ENCODE data around the gene GIMAP5. TPM values are rescaled to one million over a fixed set of nuclear protein-coding genes. Genes with fewer than 3 reads are reported as not detected.
A peak's percentile ranks its signal among the peaks of the same experiment; 100 is the strongest.

The GIMAP5 gene
- total RNA-seq, 1 experiment from 2014 or later = not detected

DNA sequence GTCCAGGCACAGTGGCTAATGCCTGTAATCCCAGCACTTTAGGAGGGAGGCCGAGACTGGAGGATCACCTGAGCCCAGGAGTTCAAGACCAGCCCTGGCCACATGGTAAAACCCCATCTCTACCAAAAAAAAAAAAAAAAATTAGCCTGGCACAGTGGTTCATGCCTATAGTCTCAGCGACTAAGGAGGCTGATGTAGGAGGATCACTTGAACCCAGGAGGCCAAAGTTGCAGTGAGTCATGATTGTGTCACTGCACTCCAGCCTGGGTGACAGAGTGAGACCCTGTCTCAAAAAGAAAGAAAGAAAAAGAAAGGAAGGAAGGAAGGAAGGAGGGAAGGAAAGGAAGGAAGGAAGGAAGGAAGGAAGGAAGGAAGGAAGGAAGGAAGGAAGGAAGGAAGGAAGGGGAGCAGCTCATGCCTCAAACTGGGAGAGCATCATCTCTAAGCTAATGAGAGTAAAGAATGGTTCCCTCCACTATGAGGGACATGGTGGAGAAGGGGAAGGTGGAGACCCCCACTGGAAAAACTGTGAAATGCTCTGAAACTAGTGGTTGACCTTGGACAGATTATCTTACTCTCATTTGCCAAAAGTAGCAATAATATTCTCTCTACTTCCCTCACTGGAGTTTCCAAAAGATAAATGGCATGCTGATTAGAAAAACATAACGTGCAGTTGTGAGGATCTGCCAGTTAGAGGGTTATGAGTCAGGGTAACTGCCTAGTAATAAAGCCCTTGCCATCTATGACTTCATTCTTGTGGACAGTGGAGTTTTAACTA lies 16.8 kb downstream of the GIMAP5 start:
- DNase-seq = no peak
- Histone ChIP-seq H3T11ph (ENCODE audit: low read length) (no peak overlapping the region), H4K5ac (ENCODE audit: insufficient read length, low read depth, low read length) (no peak overlapping the region), H3K18ac (ENCODE audit: insufficient read length, low read depth, low read length) (no peak overlapping the region), H3K23me2 (ENCODE audit: insufficient read length, low read depth, low read length, poor library complexity, severe bottlenecking) (no peaks in the 10 kb centered on the region), H4K8ac (replicated peaks; ENCODE audit: insufficient read length, low read depth, low read length) (no peak overlapping the region), H2BK15ac (ENCODE audit: low read depth, low read length) (no peak overlapping the region), H3K27me3 (ENCODE audit: insufficient read depth, low read length) (no peaks in the 10 kb centered on the region; the same call in 1 of the 2 replicates), H3K27ac (ENCODE audit: insufficient read length, low read depth, low read length) (no peak overlapping the region), H2BK5ac (ENCODE audit: insufficient read length, low read length) (no peak overlapping the region), H3K4me1 (ENCODE audit: insufficient read depth, low read length) (no peaks in the 10 kb centered on the region), H2BK120ac (ENCODE audit: low read depth, low read length, poor library complexity, severe bottlenecking) (no peak overlapping the region), H3K23ac (ENCODE audit: insufficient read length, low read depth, low read length) (no peak overlapping the region), H3K4me2 (ENCODE audit: insufficient read depth, insufficient read length, low read length) (no peak overlapping the region), H3K79me1 (ENCODE audit: insufficient read depth, low read depth, low read length, poor library complexity, severe bottlenecking) (no peaks in the 10 kb centered on the region), H3K4ac (ENCODE audit: low read depth, low read length) (no peak overlapping the region), H3K9ac (ENCODE audit: extremely low read depth, insufficient read length, low read length) (no peak overlapping the region), H2BK12ac (ENCODE audit: insufficient read length, low read depth, low read length) (no peak overlapping the region), H2BK20ac (ENCODE audit: low read depth, low read length, poor library complexity, severe bottlenecking) (no peak overlapping the region), H3K14ac (ENCODE audit: insufficient read depth, low read length) (no peak overlapping the region), H2AFZ (ENCODE audit: low read length) (no peak overlapping the region), H3K9me3 (ENCODE audit: control insufficient read depth, low read depth, low read length) (no peaks in the 10 kb centered on the region), H3K79me2 (ENCODE audit: insufficient read depth, low read length) (no peaks in the 10 kb centered on the region; the same call in 1 of the 2 replicates), H4K20me1 (ENCODE audit: control insufficient read depth, insufficient read depth, insufficient read length) (no peaks in the 10 kb centered on the region), H4K91ac (ENCODE audit: insufficient read length, low read depth, low read length) (no peak overlapping the region), H2AK5ac (ENCODE audit: insufficient read length, low read length) (no peak overlapping the region), H3K56ac (ENCODE audit: insufficient read length, low read depth, low read length) (no peak overlapping the region)
- peaks cover 87% of the 10 kb centered on the region for H3K27me3 Mint-ChIP-seq (ENCODE audit: low read depth)
- no peaks in the 10 kb centered on the region for H3K36me3 Mint-ChIP-seq (ENCODE audit: insufficient read depth in 1 of 3, low read depth in 3 of 3)
- TF ChIP-seq, protein P1, sequence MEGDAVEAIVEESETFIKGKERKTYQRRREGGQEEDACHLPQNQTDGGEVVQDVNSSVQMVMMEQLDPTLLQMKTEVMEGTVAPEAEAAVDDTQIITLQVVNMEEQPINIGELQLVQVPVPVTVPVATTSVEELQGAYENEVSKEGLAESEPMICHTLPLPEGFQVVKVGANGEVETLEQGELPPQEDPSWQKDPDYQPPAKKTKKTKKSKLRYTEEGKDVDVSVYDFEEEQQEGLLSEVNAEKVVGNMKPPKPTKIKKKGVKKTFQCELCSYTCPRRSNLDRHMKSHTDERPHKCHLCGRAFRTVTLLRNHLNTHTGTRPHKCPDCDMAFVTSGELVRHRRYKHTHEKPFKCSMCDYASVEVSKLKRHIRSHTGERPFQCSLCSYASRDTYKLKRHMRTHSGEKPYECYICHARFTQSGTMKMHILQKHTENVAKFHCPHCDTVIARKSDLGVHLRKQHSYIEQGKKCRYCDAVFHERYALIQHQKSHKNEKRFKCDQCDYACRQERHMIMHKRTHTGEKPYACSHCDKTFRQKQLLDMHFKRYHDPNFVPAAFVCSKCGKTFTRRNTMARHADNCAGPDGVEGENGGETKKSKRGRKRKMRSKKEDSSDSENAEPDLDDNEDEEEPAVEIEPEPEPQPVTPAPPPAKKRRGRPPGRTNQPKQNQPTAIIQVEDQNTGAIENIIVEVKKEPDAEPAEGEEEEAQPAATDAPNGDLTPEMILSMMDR (conservative IDR thresholded peaks at IDR 0.05) = peak; percentile 69
- no peak overlapping the region for H3K4me3 Mint-ChIP-seq
- H3K4me1 Mint-ChIP-seq = no peaks in the 10 kb centered on the region
- no peaks in the 10 kb centered on the region for H3K9me3 Mint-ChIP-seq
- WGBS (ENCODE audit: extremely low coverage, insufficient read length, low lambda C conversion rate) = no CpG with 5 or more reads among the region's 3 CpGs
- no peak overlapping the region for H3K27ac Mint-ChIP-seq
